Colon (tissue), 2 donors: ENCODE data around the gene PPM1E.

Source experiments
- FAIRE-seq: peaks from 2 replicates; lab custom pipeline; 2012; peaks lifted over from hg19 to GRCh38; lab: Jason Lieb, UNC
- donor health status: control.
- donor health status: control.

PPM1E gene

GRCh38 chr17:58997756-58998553 is 242.3 kb downstream of the PPM1E start:
- no peak for FAIRE-seq

- no peak for FAIRE-seq
These were observed 243.2 kb downstream of the PPM1E start for GRCh38 chr17:58998871-58999270.

- no peak for FAIRE-seq
These were observed 243.8 kb downstream of the PPM1E start for GRCh38 chr17:58999500-58999899.

- FAIRE-seq, result no peak
These were observed 244.4 kb downstream of the PPM1E start for GRCh38 chr17:59000022-59000421.

GRCh38 chr17:59001158-59001814 is 245.6 kb downstream of the PPM1E start:
- FAIRE-seq, result no peak

- FAIRE-seq, result no peak
These were observed 246.5 kb downstream of the PPM1E start for GRCh38 chr17:59002126-59002525.

- no peak for FAIRE-seq
These were observed 247.2 kb downstream of the PPM1E start for GRCh38 chr17:59002848-59003247.

GRCh38 chr17:59003860-59004259 is 248.2 kb downstream of the PPM1E start:
- FAIRE-seq, result no peak

- FAIRE-seq, result peak; percentile 73
These were observed 248.9 kb downstream of the PPM1E start for GRCh38 chr17:59004338-59005111.

GRCh38 chr17:59007995-59008394 is 252.3 kb downstream of the PPM1E start:
- FAIRE-seq, result no peak

- no peak for FAIRE-seq
These were observed 253.1 kb downstream of the PPM1E start for GRCh38 chr17:59008737-59009136.

GRCh38 chr17:59010026-59010425 is 254.4 kb downstream of the PPM1E start:
- FAIRE-seq, result no peak

- no peak for FAIRE-seq
These were observed 256.3 kb downstream of the PPM1E start for GRCh38 chr17:59011975-59012374.

- no peak for FAIRE-seq
These were observed 262.4 kb downstream of the PPM1E start for GRCh38 chr17:59018019-59018418.

- FAIRE-seq, result no peak
These were observed 269.3 kb downstream of the PPM1E start for GRCh38 chr17:59024916-59025315.

GRCh38 chr17:59026176-59026939 is 270.7 kb downstream of the PPM1E start:
- FAIRE-seq, result no peak

- FAIRE-seq, result no peak
These were observed 272.1 kb downstream of the PPM1E start for GRCh38 chr17:59027750-59028149.

- FAIRE-seq, result no peak
These were observed 272.7 kb downstream of the PPM1E start for GRCh38 chr17:59028328-59028727.

- FAIRE-seq, result no peak
These were observed 275.2 kb downstream of the PPM1E start for GRCh38 chr17:59030811-59031210.
